HG02973 (cell line): ENCODE results near the gene ITGA3.

Experiments used
- ATAC-seq: cut with Tn5 transposase; IDR thresholded peaks from one replicate; pipeline ENCODE4 v1.9.1; 2021; ENCODE audit warnings: moderate library complexity; ENCODE audit not compliant: unreplicated experiment

ITGA3 gene

DNA sequence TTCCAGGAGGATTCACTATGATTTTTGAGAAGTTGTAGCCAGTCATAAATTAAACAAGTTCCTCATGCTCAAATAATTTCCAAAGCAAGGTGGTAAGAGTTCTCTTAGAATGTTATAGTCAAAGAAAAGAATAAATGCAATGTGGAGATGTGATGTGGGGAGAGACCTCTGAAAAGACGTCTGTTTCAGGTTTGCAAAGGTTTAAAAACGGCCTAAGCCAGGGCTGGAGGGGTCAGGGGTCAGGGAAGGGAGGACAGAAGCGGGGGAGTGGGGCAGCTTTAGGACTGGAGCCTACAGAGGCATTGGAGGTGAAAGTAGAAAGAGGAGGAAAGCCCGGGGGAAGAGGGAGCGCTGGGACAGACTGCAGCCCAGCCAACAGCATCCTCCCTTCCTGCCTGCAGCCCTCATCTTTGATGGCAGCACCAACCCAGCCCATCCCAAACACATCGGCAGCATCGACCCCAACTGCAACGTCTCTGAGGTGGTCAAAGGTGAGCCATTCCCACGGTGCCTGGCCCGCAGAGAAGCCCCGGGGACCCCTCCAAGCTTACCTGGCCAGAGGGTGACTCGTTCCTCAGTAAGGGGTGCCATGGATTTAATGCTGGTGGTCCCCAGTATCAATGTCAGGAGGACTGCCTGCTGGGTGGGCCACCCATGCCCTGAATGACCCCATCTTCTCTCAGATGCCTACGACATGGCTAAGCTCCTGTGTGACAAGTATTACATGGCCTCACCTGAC lies 50.7 kb downstream of the ITGA3 start:
- no peak for ATAC-seq

DNA sequence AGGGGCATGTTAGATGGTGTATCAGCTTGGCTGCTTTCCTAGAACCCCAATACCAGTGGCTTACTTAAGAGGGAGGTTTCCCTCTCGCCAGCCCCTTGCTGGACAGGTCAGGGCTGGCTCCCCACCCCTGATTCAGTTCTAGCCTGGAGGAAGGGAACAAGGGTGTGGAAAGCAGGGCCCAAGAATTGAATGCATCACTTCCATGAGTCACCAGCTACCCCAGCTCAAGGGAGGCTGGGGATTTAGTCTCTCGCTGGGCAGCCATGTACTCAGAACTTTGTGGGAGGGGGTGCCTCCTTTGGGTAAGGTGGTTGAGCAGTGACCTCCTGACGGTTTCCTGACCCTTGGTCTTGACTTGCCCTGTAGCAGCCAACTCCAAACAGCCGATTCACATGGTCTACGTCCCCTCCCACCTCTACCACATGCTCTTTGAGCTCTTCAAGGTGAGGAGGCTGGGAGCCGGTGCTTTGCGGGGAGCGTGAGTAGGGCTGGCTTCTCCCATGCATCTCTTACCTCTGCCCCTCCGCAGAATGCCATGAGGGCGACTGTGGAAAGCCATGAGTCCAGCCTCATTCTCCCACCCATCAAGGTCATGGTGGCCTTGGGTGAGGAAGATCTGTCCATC lies 52.0 kb downstream of the ITGA3 start:
- no peak for ATAC-seq

DNA sequence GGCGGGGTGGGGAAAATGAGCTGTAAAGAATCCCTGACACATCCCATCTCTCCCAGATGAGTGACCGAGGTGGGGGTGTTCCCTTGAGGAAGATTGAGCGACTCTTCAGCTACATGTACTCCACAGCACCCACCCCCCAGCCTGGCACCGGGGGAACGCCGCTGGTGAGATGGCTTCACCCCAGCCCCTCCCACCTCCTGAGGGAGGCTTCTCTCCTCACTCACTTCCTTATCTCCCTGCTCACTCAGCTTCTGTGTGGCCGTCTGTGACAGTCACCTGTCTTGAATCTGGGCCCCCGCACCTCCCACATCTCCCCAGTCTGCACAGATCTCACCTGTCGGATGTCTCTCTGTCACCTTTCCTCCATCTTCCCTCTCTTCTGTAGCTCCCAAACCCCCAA lies 52.6 kb downstream of the ITGA3 start:
- ATAC-seq, result no peak

DNA sequence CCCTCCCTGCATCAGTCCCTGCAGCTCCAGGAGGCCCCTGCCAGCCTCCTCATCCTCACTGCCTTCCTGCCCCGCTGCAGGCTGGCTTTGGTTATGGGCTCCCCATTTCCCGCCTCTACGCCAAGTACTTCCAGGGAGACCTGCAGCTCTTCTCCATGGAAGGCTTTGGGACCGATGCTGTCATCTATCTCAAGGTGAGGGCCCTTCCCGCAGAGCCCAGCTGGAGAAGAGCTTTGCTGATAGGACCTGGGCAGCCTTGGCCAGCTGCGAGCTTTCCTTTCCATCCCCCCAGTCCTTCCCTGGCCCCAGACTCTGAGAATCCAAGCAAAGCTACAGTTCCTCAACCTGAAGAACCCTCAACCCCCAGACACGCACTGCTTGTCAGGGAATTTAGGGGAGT lies 53.3 kb downstream of the ITGA3 start:
- no peak for ATAC-seq

DNA sequence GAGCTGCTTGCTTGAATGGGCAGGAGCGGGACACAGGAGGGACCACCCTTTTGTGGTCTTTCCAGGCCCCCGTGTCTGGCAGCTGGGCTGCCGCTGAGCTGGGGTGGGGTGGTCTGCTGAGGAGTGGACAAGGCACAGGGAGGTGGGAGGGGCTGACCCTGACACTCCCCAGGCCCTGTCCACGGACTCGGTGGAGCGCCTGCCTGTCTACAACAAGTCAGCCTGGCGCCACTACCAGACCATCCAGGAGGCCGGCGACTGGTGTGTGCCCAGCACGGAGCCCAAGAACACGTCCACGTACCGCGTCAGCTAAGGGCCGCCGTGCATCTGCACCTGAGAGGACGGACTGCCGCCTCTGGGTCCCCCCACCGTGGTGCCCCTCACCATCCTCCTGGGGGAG lies 53.9 kb downstream of the ITGA3 start:
- ATAC-seq, result no peak

DNA sequence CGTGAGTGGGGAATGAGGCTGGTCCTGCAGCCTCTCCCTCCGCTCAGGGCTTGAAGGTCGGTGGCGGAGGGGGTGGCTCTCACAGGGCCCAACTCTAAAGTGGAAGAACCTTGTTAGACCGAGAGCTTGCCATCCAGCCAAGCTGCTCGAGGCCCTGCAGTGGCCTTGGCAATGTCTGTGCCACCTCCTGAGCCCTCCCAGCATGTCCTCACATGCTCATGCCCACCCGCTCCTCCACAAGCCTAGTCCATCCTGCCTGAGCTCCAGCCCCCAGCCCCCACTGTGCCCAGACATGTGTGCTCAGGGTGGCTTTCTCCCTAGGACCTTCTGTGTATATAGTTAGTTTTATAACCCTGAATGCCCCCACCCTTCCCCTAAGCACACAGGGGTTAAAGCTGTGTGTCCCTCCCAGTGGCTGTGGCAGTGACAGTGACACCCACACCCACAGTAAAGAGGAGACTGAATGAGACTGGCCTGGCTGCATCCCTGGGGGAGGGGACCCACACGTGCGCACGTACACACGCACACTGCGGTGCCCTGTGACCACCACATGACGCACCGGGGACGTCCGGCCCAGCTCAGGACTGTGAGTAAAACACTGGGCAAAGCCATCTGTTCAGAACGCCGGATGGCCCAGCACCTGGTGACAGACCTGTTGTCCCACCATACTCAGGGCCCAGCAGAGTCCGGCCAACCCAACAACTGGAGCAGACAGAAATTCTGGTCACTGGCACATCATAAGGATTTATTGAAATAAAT lies 54.9 kb downstream of the ITGA3 start:
- no peak for ATAC-seq

DNA sequence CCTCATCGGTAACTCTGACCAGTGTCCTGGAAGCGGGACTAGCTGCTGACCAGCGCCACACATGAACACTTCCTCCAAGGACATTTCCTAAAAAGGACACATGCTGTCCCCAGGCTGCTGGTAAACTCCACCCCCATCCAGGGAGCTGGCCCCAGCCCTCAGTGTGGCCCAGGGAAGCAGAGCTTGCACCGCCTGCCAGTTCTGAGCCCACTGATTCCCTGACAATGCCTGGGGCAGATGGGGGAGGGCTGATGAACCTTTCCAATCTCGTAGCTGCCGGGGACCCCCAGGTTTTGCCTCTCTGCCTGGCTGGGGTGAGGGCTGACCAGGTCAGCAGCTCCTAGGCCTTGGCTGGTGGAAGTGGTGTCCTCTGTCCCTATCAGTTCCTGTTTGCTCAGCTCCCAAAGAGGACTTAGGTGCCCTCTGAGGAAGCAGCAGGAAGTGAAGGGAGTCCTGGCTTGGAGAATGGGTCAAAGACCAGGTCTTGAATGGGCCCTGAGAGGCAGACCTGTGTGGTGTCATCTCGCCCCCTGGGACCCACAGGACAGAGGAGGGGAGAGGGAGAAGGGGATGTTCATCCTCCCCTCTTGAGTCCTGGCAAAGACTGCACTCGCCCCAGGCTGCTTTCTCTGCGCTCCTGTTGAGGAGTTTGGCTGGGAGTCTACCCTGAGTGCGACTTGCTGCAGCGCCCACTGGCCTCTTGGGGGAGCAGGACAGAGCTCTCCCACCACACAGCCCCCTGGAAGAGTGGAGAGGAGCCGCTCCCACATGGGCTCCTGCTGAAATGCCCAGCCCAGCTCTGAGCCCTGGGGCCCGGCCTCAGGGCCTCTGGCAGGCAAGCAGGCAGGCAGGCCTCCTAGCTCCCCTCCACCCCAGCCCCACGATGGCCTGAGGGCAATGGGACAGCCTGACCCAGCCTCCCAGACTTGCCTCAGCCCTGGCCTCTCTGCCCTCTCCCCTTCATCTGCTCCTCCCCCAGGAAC lies 56.1 kb downstream of the ITGA3 start:
- no peak for ATAC-seq

DNA sequence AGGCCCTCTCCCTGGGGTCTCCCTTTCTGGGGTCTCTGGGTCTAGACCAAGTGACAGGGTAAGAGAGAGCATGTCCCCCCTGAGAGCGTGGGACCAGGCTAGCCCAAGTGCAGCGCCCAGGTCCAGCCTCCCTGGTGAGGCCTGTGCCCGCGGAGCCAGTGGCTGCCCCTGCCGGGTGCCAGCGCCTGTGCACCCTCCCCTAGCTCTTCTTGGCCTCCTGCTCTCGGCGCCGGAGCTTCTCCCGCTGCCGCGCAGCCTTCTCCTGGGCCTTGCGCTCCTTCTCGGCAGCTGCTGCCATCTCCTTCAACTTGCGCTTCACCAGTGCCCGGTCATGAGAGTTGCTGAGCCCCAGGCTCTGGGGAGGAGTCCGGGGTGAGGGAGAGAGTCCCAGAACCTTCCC lies 56.8 kb downstream of the ITGA3 start:
- ATAC-seq, result no peak

DNA sequence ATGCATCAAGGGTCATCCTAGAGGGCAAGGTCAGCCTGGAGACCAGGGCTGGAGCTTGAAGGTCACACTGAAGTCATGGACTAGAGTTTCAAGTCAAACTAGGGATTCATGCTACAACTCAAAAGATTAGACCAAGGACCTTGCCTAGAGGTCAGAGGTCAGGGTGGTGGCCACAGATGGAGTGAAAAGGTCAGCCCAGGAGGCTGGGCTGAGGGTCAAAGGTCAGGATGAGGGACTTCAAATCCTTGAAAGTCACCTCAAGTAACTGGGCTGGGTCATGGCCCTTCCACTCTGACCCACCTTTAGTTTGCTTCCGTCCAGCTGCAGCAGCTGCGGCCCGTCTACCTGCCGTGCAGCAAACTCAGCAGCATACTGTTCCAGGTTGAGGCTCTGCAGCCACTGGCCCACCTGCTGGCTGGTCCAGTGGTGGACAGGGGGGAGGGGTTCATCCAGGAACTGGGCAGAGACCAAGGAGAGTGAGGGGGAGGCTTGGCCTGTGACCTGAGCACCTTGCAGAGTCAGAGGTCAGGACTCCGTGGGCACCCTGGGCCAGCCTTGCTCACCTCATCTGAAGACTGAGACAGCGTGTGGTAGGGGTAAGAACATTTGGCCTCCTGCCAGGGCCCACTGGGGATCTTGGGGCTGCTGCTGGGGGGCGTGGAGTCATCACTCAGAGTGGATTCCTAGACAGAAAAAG lies 57.9 kb downstream of the ITGA3 start:
- ATAC-seq, result no peak

DNA sequence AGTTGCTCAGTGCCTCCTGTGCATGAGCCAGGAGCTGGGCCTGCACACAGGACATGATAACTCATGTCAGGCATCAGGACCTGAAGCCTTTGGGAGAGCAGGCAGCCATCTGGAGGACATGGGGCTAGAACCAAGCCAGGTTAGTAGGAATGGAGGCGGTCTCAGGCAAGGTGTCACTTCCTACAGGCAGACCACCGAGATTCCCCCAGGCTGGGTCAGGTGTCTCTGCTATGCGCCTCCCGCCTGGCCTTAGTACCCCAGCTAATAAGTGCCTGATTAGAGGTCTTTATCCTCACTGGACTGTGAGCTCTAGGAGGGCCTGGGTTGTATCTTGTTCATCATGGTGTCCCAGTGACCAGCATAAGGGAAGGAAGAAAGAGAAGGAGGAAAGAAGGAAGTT lies 58.5 kb downstream of the ITGA3 start:
- ATAC-seq, result no peak

DNA sequence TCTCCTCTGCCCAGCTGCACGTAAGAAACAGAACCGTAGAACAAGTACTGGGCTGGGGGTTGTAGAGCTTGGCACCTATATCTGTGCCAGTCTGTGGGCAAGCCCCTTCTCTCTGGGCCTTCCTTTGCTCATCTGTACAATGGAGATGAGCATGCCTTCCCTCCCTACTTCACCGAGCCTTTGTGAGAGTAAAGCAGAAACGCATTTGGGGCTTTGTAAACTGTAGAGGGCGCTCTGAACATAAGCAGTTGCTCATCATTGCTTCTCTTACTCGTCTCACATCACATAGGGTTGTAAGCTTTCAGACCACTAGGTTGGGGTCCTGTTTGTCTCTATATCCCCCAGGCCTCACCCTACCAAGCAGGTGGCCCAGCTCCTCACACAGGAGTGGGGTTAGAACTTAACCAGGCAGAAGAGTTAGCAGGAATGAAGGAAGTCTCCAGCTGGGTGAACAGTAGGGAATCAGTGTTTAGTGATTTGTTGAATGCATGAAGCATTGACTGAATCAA lies 59.0 kb downstream of the ITGA3 start:
- no peak for ATAC-seq

DNA sequence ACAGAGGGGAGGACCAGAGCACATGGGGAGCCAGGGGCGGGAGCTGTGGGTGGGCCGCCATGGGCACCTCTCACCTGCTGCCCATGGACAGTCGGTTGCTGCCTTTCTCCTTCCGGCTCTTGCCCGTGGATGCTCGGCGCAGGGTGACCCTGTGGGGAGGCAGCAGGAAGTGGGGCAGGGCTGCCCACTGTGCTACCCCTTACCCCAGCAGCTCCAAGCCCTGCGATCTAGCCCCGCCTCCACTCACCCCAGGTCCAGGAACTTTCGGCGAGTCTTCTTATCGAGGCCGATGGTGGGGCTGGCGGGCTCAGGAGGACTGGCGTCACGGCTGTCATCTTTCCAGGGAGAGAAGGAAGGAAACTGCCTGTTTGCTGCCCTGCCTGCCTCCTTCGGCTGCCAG lies 59.8 kb downstream of the ITGA3 start:
- ATAC-seq, result no peak

DNA sequence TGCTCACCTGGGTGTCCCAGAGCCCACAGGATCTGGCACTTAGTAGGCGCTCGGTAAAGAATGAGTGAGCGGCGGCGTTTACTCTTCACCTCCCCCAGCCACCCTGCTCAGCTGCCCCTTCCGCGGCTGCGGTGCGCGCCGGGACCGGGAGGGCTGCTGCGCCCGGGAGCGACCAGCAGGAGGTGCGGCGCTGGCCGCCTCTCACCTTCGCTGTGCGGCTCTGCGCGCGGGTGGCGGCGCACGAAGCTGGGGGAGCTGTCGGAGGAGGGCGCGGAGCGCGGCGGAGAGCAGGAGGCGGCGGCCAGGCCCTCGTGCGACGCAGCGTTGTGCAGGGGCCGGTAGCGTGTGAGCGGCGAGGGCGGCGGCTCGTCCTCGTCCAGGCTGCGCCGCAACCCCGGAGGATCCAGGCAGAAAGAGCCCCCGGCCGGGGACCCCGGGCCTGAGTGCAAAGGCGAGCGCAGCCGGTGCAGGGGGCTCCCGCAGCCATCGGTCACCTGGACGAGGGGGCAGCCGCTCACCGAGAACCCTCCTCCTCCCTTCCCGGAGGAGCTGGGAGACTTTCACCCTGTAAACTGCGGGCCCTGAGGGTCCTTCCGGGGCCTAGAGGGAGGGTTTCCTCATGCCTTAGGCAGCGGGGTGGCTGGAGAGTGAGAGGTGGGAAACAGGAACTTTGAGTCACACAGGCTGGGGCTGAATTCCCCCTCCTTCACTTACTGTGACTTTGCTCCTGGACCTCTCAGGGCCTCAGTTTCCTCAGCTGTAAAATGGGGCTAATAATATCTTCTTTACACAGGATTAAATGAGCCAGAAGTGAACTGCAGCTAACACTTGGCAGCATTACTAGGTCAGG lies 61.5 kb downstream of the ITGA3 start:
- no peak for ATAC-seq

DNA sequence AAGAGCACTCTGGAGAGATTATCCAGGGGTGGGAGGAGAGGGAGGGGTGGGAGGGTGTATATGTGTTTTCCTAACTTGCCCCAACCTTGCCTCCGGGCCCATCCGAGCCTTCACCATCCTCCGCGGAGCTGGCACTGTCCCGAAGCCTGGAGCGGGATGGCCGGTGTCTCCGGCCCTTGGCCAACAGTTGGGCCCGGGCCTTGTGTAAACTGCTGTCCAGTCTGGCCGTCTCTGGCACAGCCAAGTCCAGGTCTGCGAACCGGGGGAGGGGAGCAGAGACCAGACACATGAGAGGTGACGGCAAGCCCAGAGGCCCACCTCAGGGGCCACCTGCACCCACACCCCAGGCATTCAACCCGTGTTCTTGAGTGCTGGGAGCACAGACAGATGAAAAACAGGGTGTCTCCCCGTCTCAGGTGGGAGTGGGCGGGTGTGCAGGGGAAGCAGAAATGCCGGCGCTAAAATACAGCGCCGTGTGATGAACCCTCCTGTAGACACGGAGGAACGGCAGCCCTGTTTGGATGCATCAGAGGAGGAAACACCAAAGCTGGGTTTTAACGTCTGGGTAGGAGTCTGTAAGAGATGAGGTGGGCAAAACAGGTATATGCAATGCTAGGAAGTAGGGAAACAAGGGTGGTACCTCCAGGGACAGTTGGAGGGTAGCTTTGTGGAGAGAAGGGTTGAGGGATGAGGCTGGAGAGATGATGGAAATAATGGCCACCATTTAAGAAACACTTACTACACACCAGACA lies 62.3 kb downstream of the ITGA3 start:
- no peak for ATAC-seq

DNA sequence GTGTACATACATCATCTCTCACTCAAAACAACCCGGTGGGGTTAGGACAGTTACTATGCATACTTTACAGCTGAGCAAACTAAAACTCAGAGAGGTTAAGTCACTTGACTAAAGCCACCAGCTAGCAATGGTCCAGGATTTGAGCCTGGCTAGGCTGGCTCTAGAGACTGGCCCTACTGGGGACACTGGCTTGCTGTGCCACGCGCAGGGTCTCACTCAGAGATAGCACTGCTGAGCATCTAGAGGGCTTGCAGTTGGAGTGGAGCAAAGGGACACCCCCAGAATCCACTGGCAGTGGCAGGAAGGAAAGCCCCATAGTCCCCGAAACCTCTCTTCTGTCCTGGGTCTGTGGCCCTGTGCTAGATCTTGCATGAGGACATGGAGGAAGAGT lies 62.9 kb downstream of the ITGA3 start:
- ATAC-seq, result no peak

DNA sequence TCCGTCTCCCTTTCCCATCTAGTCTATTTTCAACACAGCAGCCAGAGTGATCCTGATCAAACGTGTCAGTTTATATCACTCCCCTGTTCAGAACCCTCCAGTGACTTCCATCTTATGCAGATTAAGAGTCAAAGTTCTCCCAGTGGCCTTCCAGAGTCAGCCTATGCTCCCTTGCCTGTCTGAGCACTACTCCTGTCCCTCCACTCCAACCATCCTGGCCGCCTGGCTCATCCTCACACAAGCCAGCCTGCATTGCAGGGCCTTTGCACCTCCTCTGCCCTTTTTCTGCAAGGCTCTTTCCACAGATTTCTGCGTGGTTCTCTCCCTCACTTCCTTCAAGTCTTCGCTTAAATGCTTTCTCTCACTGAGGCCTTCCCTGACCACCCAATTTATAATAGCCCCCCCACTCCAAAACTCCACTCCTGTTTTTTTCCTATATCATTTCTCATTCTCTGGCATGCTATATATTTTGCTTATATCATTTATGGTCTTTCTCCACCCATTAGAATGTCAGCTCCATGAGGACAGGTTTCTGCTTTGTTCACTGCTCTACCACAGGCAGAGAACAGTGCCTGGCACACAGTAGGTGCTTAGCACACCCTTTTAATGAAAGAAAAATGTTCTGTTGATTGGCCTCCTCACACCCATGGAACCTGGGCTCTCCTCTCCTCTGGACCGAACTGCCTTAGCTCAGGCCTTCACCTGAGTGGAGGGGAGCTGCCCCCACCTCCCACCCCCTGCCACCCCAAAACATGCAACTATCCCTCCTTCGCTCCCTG lies 64.8 kb downstream of the ITGA3 start:
- no peak for ATAC-seq

DNA sequence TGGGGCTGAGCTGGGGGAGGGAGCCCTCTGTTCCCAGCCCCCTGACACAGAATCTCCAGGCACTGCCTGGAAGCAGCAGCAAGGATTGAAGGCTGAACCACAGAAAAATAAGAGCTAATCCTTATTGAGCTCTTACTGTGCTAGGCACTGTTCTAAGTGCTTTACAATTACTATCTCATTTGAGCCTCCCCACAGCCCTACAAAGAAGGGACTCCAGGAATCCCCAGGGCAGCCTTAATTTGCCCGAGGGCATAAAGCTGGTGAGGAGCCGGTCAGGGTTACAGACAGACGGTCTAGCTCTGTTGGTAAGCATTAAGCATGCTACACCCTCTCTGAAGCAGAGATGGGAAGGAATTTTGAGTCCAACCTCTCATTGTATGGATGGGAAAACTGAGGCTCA lies 67.0 kb downstream of the ITGA3 start:
- ATAC-seq, result no peak
